IMR-90 (cell line): ENCODE data around the gene MEF2D. TPM values are rescaled to one million over a fixed set of nuclear protein-coding genes. Genes with fewer than 3 reads are reported as not detected.

Experiments
- ATAC-seq: fragments of 200-7000 bp; cut with Tn5 transposase; 2 replicates; pipeline ENCODE4 v1.9.1; 2020; ENCODE audit warnings: low read depth, mild to moderate bottlenecking, moderate library complexity
- BruUV-seq: library from RNA; stranded (reverse); fragments of 400-500 nt; replicated peaks from 2 replicates; lab custom pipeline; 2021; lab: Mats Ljungman, UMichigan
- CTCF ChIA-PET: fragments of 300-600 bp; formaldehyde crosslinking; extraction: SDS; loops from one replicate; lab custom pipeline; 2021; ENCODE audit warnings: antibody characterized with exemption; lab: Yijun Ruan, JAX
- POLR2A ChIA-PET: fragments of 300-600 bp; sonication (Branson Sonifier 250); formaldehyde crosslinking; loops from one replicate; lab custom pipeline; 2022; ENCODE audit warnings: antibody characterized with exemption; ENCODE audit not compliant: unreplicated experiment; lab: Charles Lee
- DNase-seq: peaks from one replicate; pipeline ENCODE4 v3.0.0; 2013
- H2AFZ ChIP-seq: replicated peaks from 2 replicates; pipeline ENCODE3; 2013; ENCODE audit warnings: low read length, mild to moderate bottlenecking; ENCODE audit not compliant: poor library complexity
- H2AK5ac ChIP-seq: 2 replicates; pipeline ENCODE4 v1.6.1; 2013; ENCODE audit warnings: low read depth, low read length, inconsistent platforms
- H2AK9ac ChIP-seq: replicated peaks from 2 replicates; pipeline ENCODE3; 2013; ENCODE audit warnings: mild to moderate bottlenecking, low read depth, low read length, moderate library complexity; ENCODE audit not compliant: poor library complexity
- H2BK120ac ChIP-seq: 2 replicates; pipeline ENCODE4 v1.6.1; 2013; ENCODE audit warnings: low read depth, low read length, inconsistent platforms
- H2BK15ac ChIP-seq: 3 replicates; pipeline ENCODE4 v1.6.1; 2013; ENCODE audit warnings: low read depth, low read length, inconsistent platforms
- H2BK20ac ChIP-seq: 2 replicates; pipeline ENCODE4 v1.6.1; 2013; ENCODE audit warnings: low read depth, mild to moderate bottlenecking, inconsistent platforms, low read length, moderate library complexity
- H2BK5ac ChIP-seq: 2 replicates; pipeline ENCODE4 v1.6.1; 2013; ENCODE audit warnings: mild to moderate bottlenecking, low read depth, low read length, inconsistent platforms; ENCODE audit not compliant: poor library complexity, severe bottlenecking
- H3K14ac ChIP-seq: replicated peaks from 2 replicates; pipeline ENCODE4 v1.6.1; 2013; ENCODE audit warnings: low read depth, low read length, inconsistent platforms
- H3K18ac ChIP-seq: 2 replicates; pipeline ENCODE4 v1.6.1; 2013; ENCODE audit warnings: low read depth, low read length, control low read depth
- H3K23ac ChIP-seq: 2 replicates; pipeline ENCODE4 v1.6.1; 2013; ENCODE audit warnings: low read depth, low read length, inconsistent platforms
- H3K27ac ChIP-seq: 2 replicates; pipeline ENCODE4 v1.5.1; 2013; ENCODE audit warnings: mild to moderate bottlenecking, control low read depth, low read length; ENCODE audit not compliant: insufficient read depth
- H3K27me3 ChIP-seq: 2 replicates; pipeline ENCODE4 v1.6.1; 2013; ENCODE audit warnings: low read length; ENCODE audit not compliant: control insufficient read depth, insufficient read depth
- H3K36me3 ChIP-seq: 2 replicates; pipeline ENCODE4 v1.6.1; 2013; ENCODE audit warnings: low read length, mixed read lengths; ENCODE audit not compliant: control insufficient read depth, insufficient read depth
- H3K4ac ChIP-seq: 2 replicates; pipeline ENCODE4 v1.6.1; 2013; ENCODE audit warnings: low read depth, low read length, inconsistent platforms
- H3K4me1 ChIP-seq: 2 replicates; pipeline ENCODE4 v1.6.1; 2013; ENCODE audit warnings: low read length, mixed read lengths; ENCODE audit not compliant: control insufficient read depth, insufficient read depth
- H3K4me2 ChIP-seq: 2 replicates; pipeline ENCODE4 v1.6.1; 2013; ENCODE audit warnings: low read depth, mild to moderate bottlenecking, control low read depth, low read length, moderate library complexity
- H3K4me3 ChIP-seq: 2 replicates; pipeline ENCODE4 v1.5.1; 2013; ENCODE audit warnings: low read depth, mild to moderate bottlenecking, control low read depth, low read length, moderate library complexity; ENCODE audit not compliant: insufficient read depth
- H3K56ac ChIP-seq: 2 replicates; pipeline ENCODE4 v1.6.1; 2013; ENCODE audit warnings: low read length, inconsistent platforms; ENCODE audit not compliant: insufficient read depth; ENCODE audit errors: extremely low read depth
- H3K79me1 ChIP-seq, 2 experiments: 2 replicates each; pipeline ENCODE4 v1.6.1; 2013; ENCODE audit warnings: low read length in 2 of 2, inconsistent platforms in 1 of 2, low read depth in 1 of 2
- H3K9ac ChIP-seq: 2 replicates; pipeline ENCODE4 v1.6.1; 2013; ENCODE audit warnings: low read depth, low read length, control low read depth
- H3K9me1 ChIP-seq: 2 replicates; pipeline ENCODE4 v1.6.1; 2013; ENCODE audit warnings: low read length, inconsistent platforms; ENCODE audit not compliant: insufficient read depth
- H3K9me3 ChIP-seq: 2 replicates; pipeline ENCODE4 v1.6.1; 2013; ENCODE audit warnings: low read length; ENCODE audit not compliant: control insufficient read depth, insufficient read depth
- H4K20me1 ChIP-seq: 2 replicates; pipeline ENCODE4 v1.6.1; 2013; ENCODE audit warnings: low read length, inconsistent platforms; ENCODE audit not compliant: insufficient read depth
- H4K5ac ChIP-seq: 2 replicates; pipeline ENCODE4 v1.6.1; 2013; ENCODE audit warnings: mild to moderate bottlenecking, low read depth, low read length, control low read depth
- H4K8ac ChIP-seq, 2 experiments: 2 replicates each; pipeline ENCODE4 v1.6.1; 2013; ENCODE audit warnings: low read depth in 2 of 2, low read length in 2 of 2, control low read depth in 1 of 2, inconsistent platforms in 1 of 2
- H4K91ac ChIP-seq: 2 replicates; pipeline ENCODE4 v1.6.1; 2013; ENCODE audit warnings: low read depth, low read length, inconsistent platforms; ENCODE audit not compliant: insufficient read depth
- BHLHE40 ChIP-seq: fragments of 150-350 bp; IDR thresholded peaks from 2 replicates; pipeline ENCODE4 v1.6.1; 2016; ENCODE audit warnings: mild to moderate bottlenecking, low read depth, low read length
- CEBPB ChIP-seq: IDR thresholded peaks from 2 replicates; pipeline ENCODE4 v1.6.1; 2012; ENCODE audit warnings: low read depth, low read length, improper control_type of control experiment
- CHD1 ChIP-seq: IDR thresholded peaks from 2 replicates; pipeline ENCODE4 v1.6.1; 2012; ENCODE audit warnings: low read depth, low read length, improper control_type of control experiment
- FOS ChIP-seq: fragments of 150-350 bp; IDR thresholded peaks from 2 replicates; pipeline ENCODE4 v1.6.1; 2016; ENCODE audit warnings: low read depth, low read length
- MAFK ChIP-seq: IDR thresholded peaks from 2 replicates; pipeline ENCODE4 v1.6.1; 2012; ENCODE audit warnings: low read depth, low read length, improper control_type of control experiment
- MAZ ChIP-seq: IDR thresholded peaks from 2 replicates; pipeline ENCODE4 v1.6.1; 2012; ENCODE audit warnings: low read depth, mild to moderate bottlenecking, low read length, improper control_type of control experiment, moderate library complexity, borderline replicate concordance
- MXI1 ChIP-seq: IDR thresholded peaks from 2 replicates; pipeline ENCODE4 v1.6.1; 2012; ENCODE audit warnings: low read depth, mild to moderate bottlenecking, low read length, moderate library complexity, borderline replicate concordance
- RAD21 ChIP-seq: IDR thresholded peaks from 2 replicates; pipeline ENCODE4 v1.6.1; 2012; ENCODE audit warnings: low read length, improper control_type of control experiment
- RFX5 ChIP-seq: IDR thresholded peaks from 2 replicates; pipeline ENCODE4 v1.8.0; 2012; ENCODE audit warnings: low read depth, mild to moderate bottlenecking, low read length, moderate library complexity
- SMC3 ChIP-seq: fragments of 150-350 bp; IDR thresholded peaks from 2 replicates; pipeline ENCODE4 v1.6.1; 2016; ENCODE audit warnings: low read depth, mild to moderate bottlenecking, antibody characterized with exemption, low read length, moderate library complexity
- WGBS, 2 experiments: methylation state at CpG; one replicate each; pipeline versions ENCODE4 v1.1.5 to v1.1.7; 2013; ENCODE audit warnings: missing lambda C conversion rate in 2 of 2; ENCODE audit not compliant: insufficient read length in 1 of 2; ENCODE audit errors: extremely low coverage in 2 of 2; 5-methylcytosine and 5-hydroxymethylcytosine counted together
- dilution Hi-C: fragments of 300-500 bp; cut with HindIII; formaldehyde crosslinking; loops from one replicate; pipeline ENCODE4 v1.14.3; 2018; ENCODE audit warnings: low sequenced_read_pairs; ENCODE audit not compliant: unreplicated experiment
- in situ Hi-C: fragments of 300-500 bp; cut with MboI; formaldehyde crosslinking; loops from 3 replicates; pipeline ENCODE4 v1.14.3; 2019; ENCODE audit warnings: low sequenced_read_pairs, inconsistent platforms, mixed read lengths
- intact Hi-C: fragments of 100-400 bp; cut with micrococcal nuclease; formaldehyde crosslinking; loops from 2 replicates; pipeline ENCODE4 v1.10.0; 2022
- polyA plus RNA-seq, 3 experiments: library from polyadenylated mRNA; depleted of rRNA; stranded (reverse); fragments of >200 nt; gene quantifications; 2 replicates each; pipeline ENCODE4 v1.2.3, GENCODE V29; 2012; ENCODE audit warnings: low replicate concordance in 1 of 3
- total RNA-seq: library from RNA; depleted of rRNA; stranded (reverse); fragments of >200 nt; gene quantifications from 2 replicates; pipeline ENCODE4 v1.2.3, GENCODE V29; 2012
- TF ChIP-seq, protein P1 (sequence below): fragments of 150-350 bp; IDR thresholded peaks from 2 replicates; pipeline ENCODE4 v1.6.1; 2017; ENCODE audit warnings: mild to moderate bottlenecking, antibody characterized with exemption, low read length, low read depth
- TF ChIP-seq, protein P2 (sequence below): conservative IDR thresholded peaks from 2 replicates; pipeline ENCODE4 v1.5.1; 2012; ENCODE audit warnings: mild to moderate bottlenecking, low read depth, low read length, improper control_type of control experiment

MEF2D gene
- total and polyA plus RNA-seq, 2 of the 4 experiments (the other 2 are of a cell fraction): 2.9 to 20.0 TPM

DNA sequence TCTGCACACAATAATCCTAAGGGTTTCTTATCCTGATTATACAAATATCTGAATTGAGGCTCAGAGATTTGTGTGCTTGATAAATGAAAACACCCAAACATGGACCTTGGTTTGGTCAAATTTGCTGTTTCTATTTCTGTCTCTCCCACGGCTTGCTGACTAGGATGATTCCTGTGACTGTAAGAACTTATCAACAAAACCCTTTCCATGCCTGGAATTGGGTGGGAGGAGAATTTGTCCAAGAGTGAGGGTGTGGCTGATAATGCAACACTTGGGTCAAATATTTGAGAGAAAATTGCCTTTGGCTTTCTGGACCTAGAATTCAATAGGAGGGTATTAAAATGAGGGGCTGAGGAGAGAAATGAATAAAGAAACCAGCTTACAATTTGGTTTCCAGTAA, 83.6 kb downstream of the MEF2D start:
- no peak for DNase-seq
- intact Hi-C loops (no loop called here), in situ Hi-C loops (no loop called here), dilution Hi-C loops (no loop called here)
- no peak overlapping the region for H2BK20ac ChIP-seq
- peaks cover 1% of the 10 kb centered on the region; the same call in 1 of the 2 replicates for H3K4me1 ChIP-seq
- no peak overlapping the region for H3K27ac ChIP-seq
- no peak overlapping the region for H3K14ac ChIP-seq
- H2AK5ac ChIP-seq: no peak overlapping the region
- no peak overlapping the region for H3K4ac ChIP-seq
- H3K36me3 ChIP-seq: no peaks in the 10 kb centered on the region
- no TSS peak for BruUV-seq
- H4K20me1 ChIP-seq: no peaks in the 10 kb centered on the region; the same call in none of the 2 replicates
- no peak overlapping the region for H3K9ac ChIP-seq
- H4K91ac ChIP-seq: no peak overlapping the region
- CTCF ChIA-PET: interaction anchor here (0.6 to 1.4 kb wide), 3 partner anchors 16 to 104 kb away, joined by 3 read pairs; no protein-coding TSS in a partner anchor
- no peak overlapping the region for H3K23ac ChIP-seq
- H4K8ac ChIP-seq: no peak overlapping the region
- peaks cover 85% of the 10 kb centered on the region for H3K27me3 ChIP-seq
- H2AK9ac ChIP-seq: no peak overlapping the region
- H3K9me1 ChIP-seq: no peaks in the 10 kb centered on the region
- H3K4me3 ChIP-seq: no peak overlapping the region
- no peak overlapping the region for H3K56ac ChIP-seq
- POLR2A ChIA-PET: no interaction called here
- H2BK5ac ChIP-seq: no peak overlapping the region
- TF ChIP-seq MAZ: no peak
- TF ChIP-seq CEBPB: no peak
- no peak for TF ChIP-seq MAFK
- TF ChIP-seq, protein P1, sequence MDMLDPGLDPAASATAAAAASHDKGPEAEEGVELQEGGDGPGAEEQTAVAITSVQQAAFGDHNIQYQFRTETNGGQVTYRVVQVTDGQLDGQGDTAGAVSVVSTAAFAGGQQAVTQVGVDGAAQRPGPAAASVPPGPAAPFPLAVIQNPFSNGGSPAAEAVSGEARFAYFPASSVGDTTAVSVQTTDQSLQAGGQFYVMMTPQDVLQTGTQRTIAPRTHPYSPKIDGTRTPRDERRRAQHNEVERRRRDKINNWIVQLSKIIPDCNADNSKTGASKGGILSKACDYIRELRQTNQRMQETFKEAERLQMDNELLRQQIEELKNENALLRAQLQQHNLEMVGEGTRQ: no peak
- no peak for TF ChIP-seq RFX5
- TF ChIP-seq RAD21: no peak
- no peak for TF ChIP-seq BHLHE40
- no peak for TF ChIP-seq FOS
- no peak for TF ChIP-seq CHD1
- TF ChIP-seq SMC3: no peak
- TF ChIP-seq MXI1: no peak
- TF ChIP-seq, protein P2, sequence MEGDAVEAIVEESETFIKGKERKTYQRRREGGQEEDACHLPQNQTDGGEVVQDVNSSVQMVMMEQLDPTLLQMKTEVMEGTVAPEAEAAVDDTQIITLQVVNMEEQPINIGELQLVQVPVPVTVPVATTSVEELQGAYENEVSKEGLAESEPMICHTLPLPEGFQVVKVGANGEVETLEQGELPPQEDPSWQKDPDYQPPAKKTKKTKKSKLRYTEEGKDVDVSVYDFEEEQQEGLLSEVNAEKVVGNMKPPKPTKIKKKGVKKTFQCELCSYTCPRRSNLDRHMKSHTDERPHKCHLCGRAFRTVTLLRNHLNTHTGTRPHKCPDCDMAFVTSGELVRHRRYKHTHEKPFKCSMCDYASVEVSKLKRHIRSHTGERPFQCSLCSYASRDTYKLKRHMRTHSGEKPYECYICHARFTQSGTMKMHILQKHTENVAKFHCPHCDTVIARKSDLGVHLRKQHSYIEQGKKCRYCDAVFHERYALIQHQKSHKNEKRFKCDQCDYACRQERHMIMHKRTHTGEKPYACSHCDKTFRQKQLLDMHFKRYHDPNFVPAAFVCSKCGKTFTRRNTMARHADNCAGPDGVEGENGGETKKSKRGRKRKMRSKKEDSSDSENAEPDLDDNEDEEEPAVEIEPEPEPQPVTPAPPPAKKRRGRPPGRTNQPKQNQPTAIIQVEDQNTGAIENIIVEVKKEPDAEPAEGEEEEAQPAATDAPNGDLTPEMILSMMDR: no peak
- no peak for ATAC-seq
- no peaks in the 10 kb centered on the region for H3K79me1 ChIP-seq
- no peak overlapping the region for H2BK15ac ChIP-seq
- no CpG with 5 or more reads among the region's 1 CpG for WGBS, 2 experiments
- no peak overlapping the region for H2AFZ ChIP-seq
- no peak overlapping the region for H3K18ac ChIP-seq
- peaks cover 4% of the 10 kb centered on the region; the same call in 1 of the 2 replicates for H3K9me3 ChIP-seq
- no peak overlapping the region for H4K5ac ChIP-seq
- H3K4me2 ChIP-seq: no peak overlapping the region
- no peak overlapping the region for H2BK120ac ChIP-seq
